IMR-90 (cell line): ENCODE measurements around the gene GMEB1. TPM values are rescaled to one million over a fixed set of nuclear protein-coding genes. Genes with fewer than 3 reads are reported as not detected.

Source experiments
- ATAC-seq: fragments of 200-7000 bp; cut with Tn5 transposase; 2 replicates; pipeline ENCODE4 v1.9.1; 2020; ENCODE audit warnings: low read depth, mild to moderate bottlenecking, moderate library complexity
- BruUV-seq: library from RNA; stranded (reverse); fragments of 400-500 nt; replicated peaks from 2 replicates; lab custom pipeline; 2021; lab: Mats Ljungman, UMichigan
- CTCF ChIA-PET: fragments of 300-600 bp; formaldehyde crosslinking; extraction: SDS; loops from one replicate; lab custom pipeline; 2021; ENCODE audit warnings: antibody characterized with exemption; lab: Yijun Ruan, JAX
- POLR2A ChIA-PET: fragments of 300-600 bp; sonication (Branson Sonifier 250); formaldehyde crosslinking; loops from one replicate; lab custom pipeline; 2022; ENCODE audit warnings: antibody characterized with exemption; ENCODE audit not compliant: unreplicated experiment; lab: Charles Lee
- DNase-seq: peaks from one replicate; pipeline ENCODE4 v3.0.0; 2013
- H2AFZ ChIP-seq: replicated peaks from 2 replicates; pipeline ENCODE3; 2013; ENCODE audit warnings: low read length, mild to moderate bottlenecking; ENCODE audit not compliant: poor library complexity
- H2AK5ac ChIP-seq: 2 replicates; pipeline ENCODE4 v1.6.1; 2013; ENCODE audit warnings: low read depth, low read length, inconsistent platforms
- H2AK9ac ChIP-seq: replicated peaks from 2 replicates; pipeline ENCODE3; 2013; ENCODE audit warnings: mild to moderate bottlenecking, low read depth, low read length, moderate library complexity; ENCODE audit not compliant: poor library complexity
- H2BK120ac ChIP-seq: 2 replicates; pipeline ENCODE4 v1.6.1; 2013; ENCODE audit warnings: low read depth, low read length, inconsistent platforms
- H2BK15ac ChIP-seq: 3 replicates; pipeline ENCODE4 v1.6.1; 2013; ENCODE audit warnings: low read depth, low read length, inconsistent platforms
- H2BK20ac ChIP-seq: 2 replicates; pipeline ENCODE4 v1.6.1; 2013; ENCODE audit warnings: low read depth, mild to moderate bottlenecking, inconsistent platforms, low read length, moderate library complexity
- H2BK5ac ChIP-seq: 2 replicates; pipeline ENCODE4 v1.6.1; 2013; ENCODE audit warnings: mild to moderate bottlenecking, low read depth, low read length, inconsistent platforms; ENCODE audit not compliant: poor library complexity, severe bottlenecking
- H3K14ac ChIP-seq: replicated peaks from 2 replicates; pipeline ENCODE4 v1.6.1; 2013; ENCODE audit warnings: low read depth, low read length, inconsistent platforms
- H3K18ac ChIP-seq: 2 replicates; pipeline ENCODE4 v1.6.1; 2013; ENCODE audit warnings: low read depth, low read length, control low read depth
- H3K23ac ChIP-seq: 2 replicates; pipeline ENCODE4 v1.6.1; 2013; ENCODE audit warnings: low read depth, low read length, inconsistent platforms
- H3K27ac ChIP-seq: 2 replicates; pipeline ENCODE4 v1.5.1; 2013; ENCODE audit warnings: mild to moderate bottlenecking, control low read depth, low read length; ENCODE audit not compliant: insufficient read depth
- H3K27me3 ChIP-seq: 2 replicates; pipeline ENCODE4 v1.6.1; 2013; ENCODE audit warnings: low read length; ENCODE audit not compliant: control insufficient read depth, insufficient read depth
- H3K36me3 ChIP-seq: 2 replicates; pipeline ENCODE4 v1.6.1; 2013; ENCODE audit warnings: low read length, mixed read lengths; ENCODE audit not compliant: control insufficient read depth, insufficient read depth
- H3K4ac ChIP-seq: 2 replicates; pipeline ENCODE4 v1.6.1; 2013; ENCODE audit warnings: low read depth, low read length, inconsistent platforms
- H3K4me1 ChIP-seq: 2 replicates; pipeline ENCODE4 v1.6.1; 2013; ENCODE audit warnings: low read length, mixed read lengths; ENCODE audit not compliant: control insufficient read depth, insufficient read depth
- H3K4me2 ChIP-seq: 2 replicates; pipeline ENCODE4 v1.6.1; 2013; ENCODE audit warnings: low read depth, mild to moderate bottlenecking, control low read depth, low read length, moderate library complexity
- H3K4me3 ChIP-seq: 2 replicates; pipeline ENCODE4 v1.5.1; 2013; ENCODE audit warnings: low read depth, mild to moderate bottlenecking, control low read depth, low read length, moderate library complexity; ENCODE audit not compliant: insufficient read depth
- H3K56ac ChIP-seq: 2 replicates; pipeline ENCODE4 v1.6.1; 2013; ENCODE audit warnings: low read length, inconsistent platforms; ENCODE audit not compliant: insufficient read depth; ENCODE audit errors: extremely low read depth
- H3K79me1 ChIP-seq, 2 experiments: 2 replicates each; pipeline ENCODE4 v1.6.1; 2013; ENCODE audit warnings: low read length in 2 of 2, inconsistent platforms in 1 of 2, low read depth in 1 of 2
- H3K9ac ChIP-seq: 2 replicates; pipeline ENCODE4 v1.6.1; 2013; ENCODE audit warnings: low read depth, low read length, control low read depth
- H3K9me1 ChIP-seq: 2 replicates; pipeline ENCODE4 v1.6.1; 2013; ENCODE audit warnings: low read length, inconsistent platforms; ENCODE audit not compliant: insufficient read depth
- H3K9me3 ChIP-seq: 2 replicates; pipeline ENCODE4 v1.6.1; 2013; ENCODE audit warnings: low read length; ENCODE audit not compliant: control insufficient read depth, insufficient read depth
- H4K20me1 ChIP-seq: 2 replicates; pipeline ENCODE4 v1.6.1; 2013; ENCODE audit warnings: low read length, inconsistent platforms; ENCODE audit not compliant: insufficient read depth
- H4K5ac ChIP-seq: 2 replicates; pipeline ENCODE4 v1.6.1; 2013; ENCODE audit warnings: mild to moderate bottlenecking, low read depth, low read length, control low read depth
- H4K8ac ChIP-seq, 2 experiments: 2 replicates each; pipeline ENCODE4 v1.6.1; 2013; ENCODE audit warnings: low read depth in 2 of 2, low read length in 2 of 2, control low read depth in 1 of 2, inconsistent platforms in 1 of 2
- H4K91ac ChIP-seq: 2 replicates; pipeline ENCODE4 v1.6.1; 2013; ENCODE audit warnings: low read depth, low read length, inconsistent platforms; ENCODE audit not compliant: insufficient read depth
- BHLHE40 ChIP-seq: fragments of 150-350 bp; IDR thresholded peaks from 2 replicates; pipeline ENCODE4 v1.6.1; 2016; ENCODE audit warnings: mild to moderate bottlenecking, low read depth, low read length
- CEBPB ChIP-seq: IDR thresholded peaks from 2 replicates; pipeline ENCODE4 v1.6.1; 2012; ENCODE audit warnings: low read depth, low read length, improper control_type of control experiment
- CHD1 ChIP-seq: IDR thresholded peaks from 2 replicates; pipeline ENCODE4 v1.6.1; 2012; ENCODE audit warnings: low read depth, low read length, improper control_type of control experiment
- ELK1 ChIP-seq: fragments of 150-350 bp; IDR thresholded peaks from 2 replicates; pipeline ENCODE4 v1.6.1; 2016; ENCODE audit warnings: low read depth, mild to moderate bottlenecking, low read length, moderate library complexity, borderline replicate concordance
- FOS ChIP-seq: fragments of 150-350 bp; IDR thresholded peaks from 2 replicates; pipeline ENCODE4 v1.6.1; 2016; ENCODE audit warnings: low read depth, low read length
- MAFK ChIP-seq: IDR thresholded peaks from 2 replicates; pipeline ENCODE4 v1.6.1; 2012; ENCODE audit warnings: low read depth, low read length, improper control_type of control experiment
- MAZ ChIP-seq: IDR thresholded peaks from 2 replicates; pipeline ENCODE4 v1.6.1; 2012; ENCODE audit warnings: low read depth, mild to moderate bottlenecking, low read length, improper control_type of control experiment, moderate library complexity, borderline replicate concordance
- MXI1 ChIP-seq: IDR thresholded peaks from 2 replicates; pipeline ENCODE4 v1.6.1; 2012; ENCODE audit warnings: low read depth, mild to moderate bottlenecking, low read length, moderate library complexity, borderline replicate concordance
- NFE2L2 ChIP-seq: fragments of 150-350 bp; IDR thresholded peaks from 2 replicates; pipeline ENCODE4 v1.6.1; 2016; ENCODE audit warnings: low read depth, mild to moderate bottlenecking, low read length
- POLR2A ChIP-seq: IDR thresholded peaks from 2 replicates; pipeline ENCODE4 v1.6.1; 2012; ENCODE audit warnings: mild to moderate bottlenecking, low read depth, low read length
- RAD21 ChIP-seq: IDR thresholded peaks from 2 replicates; pipeline ENCODE4 v1.6.1; 2012; ENCODE audit warnings: low read length, improper control_type of control experiment
- RCOR1 ChIP-seq: IDR thresholded peaks from 2 replicates; pipeline ENCODE4 v1.6.1; 2012; ENCODE audit warnings: mild to moderate bottlenecking, low read length, improper control_type of control experiment; ENCODE audit not compliant: insufficient replicate concordance
- RFX5 ChIP-seq: IDR thresholded peaks from 2 replicates; pipeline ENCODE4 v1.8.0; 2012; ENCODE audit warnings: low read depth, mild to moderate bottlenecking, low read length, moderate library complexity
- SMC3 ChIP-seq: fragments of 150-350 bp; IDR thresholded peaks from 2 replicates; pipeline ENCODE4 v1.6.1; 2016; ENCODE audit warnings: low read depth, mild to moderate bottlenecking, antibody characterized with exemption, low read length, moderate library complexity
- WGBS, 2 experiments: methylation state at CpG; one replicate each; pipeline versions ENCODE4 v1.1.5 to v1.1.7; 2013; ENCODE audit warnings: missing lambda C conversion rate in 2 of 2; ENCODE audit not compliant: insufficient read length in 1 of 2; ENCODE audit errors: extremely low coverage in 2 of 2; 5-methylcytosine and 5-hydroxymethylcytosine counted together
- dilution Hi-C: fragments of 300-500 bp; cut with HindIII; formaldehyde crosslinking; loops from one replicate; pipeline ENCODE4 v1.14.3; 2018; ENCODE audit warnings: low sequenced_read_pairs; ENCODE audit not compliant: unreplicated experiment
- in situ Hi-C: fragments of 300-500 bp; cut with MboI; formaldehyde crosslinking; loops from 3 replicates; pipeline ENCODE4 v1.14.3; 2019; ENCODE audit warnings: low sequenced_read_pairs, inconsistent platforms, mixed read lengths
- intact Hi-C: fragments of 100-400 bp; cut with micrococcal nuclease; formaldehyde crosslinking; loops from 2 replicates; pipeline ENCODE4 v1.10.0; 2022
- polyA plus RNA-seq, 3 experiments: library from polyadenylated mRNA; depleted of rRNA; stranded (reverse); fragments of >200 nt; gene quantifications; 2 replicates each; pipeline ENCODE4 v1.2.3, GENCODE V29; 2012; ENCODE audit warnings: low replicate concordance in 1 of 3
- total RNA-seq: library from RNA; depleted of rRNA; stranded (reverse); fragments of >200 nt; gene quantifications from 2 replicates; pipeline ENCODE4 v1.2.3, GENCODE V29; 2012
- TF ChIP-seq, protein P1 (sequence below): conservative IDR thresholded peaks from 2 replicates; pipeline ENCODE4 v1.5.1; 2012; ENCODE audit warnings: mild to moderate bottlenecking, low read depth, low read length, improper control_type of control experiment
- TF ChIP-seq, protein P2 (sequence below): fragments of 150-350 bp; IDR thresholded peaks from 2 replicates; pipeline ENCODE4 v1.6.1; 2017; ENCODE audit warnings: mild to moderate bottlenecking, antibody characterized with exemption, low read length, low read depth

The GMEB1 gene
- total and polyA plus RNA-seq, 2 of the 4 experiments (the other 2 are of a cell fraction): 7.1 to 7.9 TPM

DNA sequence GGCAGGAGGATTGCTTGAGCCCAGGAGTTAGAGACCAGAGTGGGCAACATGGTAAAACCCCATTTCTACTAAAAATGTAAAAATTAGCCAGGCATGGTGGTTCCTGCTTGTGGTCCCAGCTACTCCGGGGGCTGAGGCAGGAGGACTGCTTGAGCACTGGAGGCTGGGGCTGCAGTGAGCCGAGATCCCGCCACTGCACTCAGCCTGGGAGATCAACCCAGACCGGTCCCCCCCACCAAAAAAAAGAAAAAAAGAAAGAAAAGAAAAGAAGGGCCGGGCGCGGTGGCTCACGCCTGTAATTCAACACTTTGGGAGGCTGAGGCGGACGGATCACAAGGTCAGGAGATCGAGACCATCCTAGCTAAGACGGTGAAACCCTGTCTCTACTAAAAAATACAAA, 1.8 kb upstream of the GMEB1 start:
- CTCF ChIA-PET: no interaction called here
- Histone ChIP-seq H3K9me1 (no peaks in the 10 kb centered on the region), H3K23ac (no peak overlapping the region), H3K4me3 (no peak overlapping the region), H2AK5ac (no peak overlapping the region), H3K9me3 (no peaks in the 10 kb centered on the region), H4K5ac (no peak overlapping the region), H3K27me3 (no peaks in the 10 kb centered on the region), H2BK120ac (no peak overlapping the region), H2AFZ (no peak overlapping the region), H3K4me2 (no peak overlapping the region), H3K56ac (no peak overlapping the region), H3K79me1 (peaks cover 12 to 23% of the 10 kb centered on the region in 2 experiments), H3K4me1 (peaks cover 2% of the 10 kb centered on the region), H3K27ac (no peak overlapping the region), H4K8ac (no peak overlapping the region), H3K14ac (no peak overlapping the region), H2BK5ac (no peak overlapping the region), H3K9ac (no peak overlapping the region), H4K91ac (no peak overlapping the region), H2BK15ac (no peak overlapping the region), H3K36me3 (no peaks in the 10 kb centered on the region), H2BK20ac (no peak overlapping the region), H3K18ac (no peak overlapping the region), H3K4ac (no peak overlapping the region), H4K20me1 (no peaks in the 10 kb centered on the region), H2AK9ac (no peak overlapping the region)
- no peak for ATAC-seq
- TF ChIP-seq FOS: no peak
- no peak for TF ChIP-seq NFE2L2
- TF ChIP-seq CHD1: no peak
- TF ChIP-seq RCOR1: no peak
- no peak for TF ChIP-seq POLR2A
- TF ChIP-seq, protein P1, sequence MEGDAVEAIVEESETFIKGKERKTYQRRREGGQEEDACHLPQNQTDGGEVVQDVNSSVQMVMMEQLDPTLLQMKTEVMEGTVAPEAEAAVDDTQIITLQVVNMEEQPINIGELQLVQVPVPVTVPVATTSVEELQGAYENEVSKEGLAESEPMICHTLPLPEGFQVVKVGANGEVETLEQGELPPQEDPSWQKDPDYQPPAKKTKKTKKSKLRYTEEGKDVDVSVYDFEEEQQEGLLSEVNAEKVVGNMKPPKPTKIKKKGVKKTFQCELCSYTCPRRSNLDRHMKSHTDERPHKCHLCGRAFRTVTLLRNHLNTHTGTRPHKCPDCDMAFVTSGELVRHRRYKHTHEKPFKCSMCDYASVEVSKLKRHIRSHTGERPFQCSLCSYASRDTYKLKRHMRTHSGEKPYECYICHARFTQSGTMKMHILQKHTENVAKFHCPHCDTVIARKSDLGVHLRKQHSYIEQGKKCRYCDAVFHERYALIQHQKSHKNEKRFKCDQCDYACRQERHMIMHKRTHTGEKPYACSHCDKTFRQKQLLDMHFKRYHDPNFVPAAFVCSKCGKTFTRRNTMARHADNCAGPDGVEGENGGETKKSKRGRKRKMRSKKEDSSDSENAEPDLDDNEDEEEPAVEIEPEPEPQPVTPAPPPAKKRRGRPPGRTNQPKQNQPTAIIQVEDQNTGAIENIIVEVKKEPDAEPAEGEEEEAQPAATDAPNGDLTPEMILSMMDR: no peak
- no peak for TF ChIP-seq MAFK
- TF ChIP-seq RAD21: no peak
- TF ChIP-seq RFX5: no peak
- TF ChIP-seq BHLHE40: no peak
- TF ChIP-seq MAZ: no peak
- no peak for TF ChIP-seq ELK1
- no peak for TF ChIP-seq SMC3
- TF ChIP-seq CEBPB: no peak
- TF ChIP-seq, protein P2, sequence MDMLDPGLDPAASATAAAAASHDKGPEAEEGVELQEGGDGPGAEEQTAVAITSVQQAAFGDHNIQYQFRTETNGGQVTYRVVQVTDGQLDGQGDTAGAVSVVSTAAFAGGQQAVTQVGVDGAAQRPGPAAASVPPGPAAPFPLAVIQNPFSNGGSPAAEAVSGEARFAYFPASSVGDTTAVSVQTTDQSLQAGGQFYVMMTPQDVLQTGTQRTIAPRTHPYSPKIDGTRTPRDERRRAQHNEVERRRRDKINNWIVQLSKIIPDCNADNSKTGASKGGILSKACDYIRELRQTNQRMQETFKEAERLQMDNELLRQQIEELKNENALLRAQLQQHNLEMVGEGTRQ: no peak
- TF ChIP-seq MXI1: no peak
- in situ Hi-C loops (no loop called here), intact Hi-C loops (loop anchor here (5.0 kb wide), 1 partner anchor 70 kb away; the partner anchor contains the start of gene YTHDF2), dilution Hi-C loops (no loop called here)
- POLR2A ChIA-PET: no interaction called here
- no peak for DNase-seq
- no TSS peak for BruUV-seq
- no CpG with 5 or more reads among the region's 12 CpGs for WGBS, 2 experiments
